ENCODE results near the gene HBG2. TPM values are rescaled to one million over a fixed set of nuclear protein-coding genes. Genes with fewer than 3 reads are reported as not detected.

The HBG2 gene
- total and polyA plus RNA-seq, 9 of the 15 experiments (the other 6 are each of a cell fraction or from before 2014, with no cell fraction given) = 1,626 to 58,619 (median 10,515) TPM

DNA sequence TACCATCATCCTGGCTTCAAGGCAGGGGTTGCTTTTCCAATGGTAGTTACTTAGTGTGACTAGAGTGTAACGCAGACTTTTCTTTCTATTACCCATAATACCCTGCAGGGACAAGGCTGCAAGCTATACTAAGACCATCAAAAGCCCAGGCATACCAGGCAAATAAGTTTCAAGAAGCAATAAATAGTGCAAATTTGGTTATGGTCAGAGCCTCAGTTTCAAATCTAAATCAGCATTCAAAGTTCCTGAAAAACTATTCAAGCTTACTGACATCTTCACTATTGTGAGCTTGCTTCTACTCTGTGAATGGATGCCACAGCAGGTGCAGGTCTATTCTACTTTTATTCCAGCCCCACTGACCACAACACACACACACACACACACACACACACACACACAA is 25.2 kb downstream of the HBG2 start:
- H2AFZ ChIP-seq (ENCODE audit: low read depth, low read length) = no peak overlapping the region
- TF ChIP-seq POLR2A (conservative IDR thresholded peaks at IDR 0.05) = no peak
- TF ChIP-seq ZBTB40 (IDR thresholded peaks at IDR 0.05) = no peak
- TF ChIP-seq ZBTB40 (CRISPR knock-in tag; IDR thresholded peaks at IDR 0.05) = no peak
- no peaks in the 10 kb centered on the region for H3K27me3 ChIP-seq (ENCODE audit: control insufficient read depth in 2 of 2, insufficient read depth in 2 of 2, low read length in 2 of 2)
- H3K27ac ChIP-seq (ENCODE audit: extremely low read depth, low read depth, low read length) = no peak overlapping the region
- ChIA-PET CTCF (ENCODE audit: low intra/inter-chr PET ratio) (no interaction called here), POLR2A (interaction anchor here (1.0 to 1.6 kb wide), 3 partner anchors 9 to 19 kb away, joined by 3 to 5 read pairs (median 4); no protein-coding TSS in a partner anchor)
- 71% methylated on average over 1 of the region's 1 CpG for WGBS (ENCODE audit: insufficient coverage, low coverage, missing lambda C conversion rate)
- in situ Hi-C loops (cut with MboI) = no loop called here
- H3K9me3 ChIP-seq (replicated peaks; ENCODE audit: control insufficient read depth, insufficient read depth, low read depth, low read length) = no peaks in the 10 kb centered on the region
- H3K4me2 ChIP-seq (ENCODE audit: insufficient read depth, low read length) = no peak overlapping the region
- H3K36me3 ChIP-seq (ENCODE audit: control insufficient read depth, insufficient read depth, low read length) = no peaks in the 10 kb centered on the region
- H3K79me2 ChIP-seq (ENCODE audit: control insufficient read depth, insufficient read depth, low read length) = no peaks in the 10 kb centered on the region
- no peak overlapping the region for H3K9ac ChIP-seq (ENCODE audit: insufficient read depth in 1 of 2, low read depth in 2 of 2, low read length in 2 of 2)
- no peaks in the 10 kb centered on the region for H3K9me1 ChIP-seq (ENCODE audit: control insufficient read depth, insufficient read depth, low read length)
- H4K20me1 ChIP-seq (replicated peaks; ENCODE audit: control insufficient read depth, insufficient read depth, low read length) = no peaks in the 10 kb centered on the region
- no peak overlapping the region for H3K4me3 ChIP-seq
- DNase-seq (ENCODE audit: extremely low read depth in 1 of 4, low spot score in 3 of 4) = no peak
- peaks cover 16 to 30% of the 10 kb centered on the region in 2 experiments for H3K4me1 ChIP-seq (replicated peaks in 1 of 2; ENCODE audit: control insufficient read depth in 2 of 2, insufficient read depth in 2 of 2, low read length in 2 of 2)
- intact Hi-C loops (cut with micrococcal nuclease) = no loop called here
- no peak for FAIRE-seq
- no TSS peak for BruUV-seq (replicated peaks)
- no peak for ATAC-seq
